NB4 (cell line): ENCODE measurements around the gene RAB40B.

ENCODE experiments used
- DNase-seq: peaks from one replicate; pipeline ENCODE4 v3.0.0; 2010; ENCODE audit warnings: low read depth
- H3K4me3 ChIP-seq: one replicate; pipeline ENCODE4 v1.5.1; 2011; ENCODE audit warnings: mild to moderate bottlenecking, low read depth, low read length, moderate library complexity
- MYC ChIP-seq: IDR thresholded peaks from 2 replicates; pipeline ENCODE4 v1.6.1; 2011; ENCODE audit warnings: low read depth, low read length
- POLR2A ChIP-seq: IDR thresholded peaks from 2 replicates; pipeline ENCODE4 v1.6.1; 2011; ENCODE audit warnings: mild to moderate bottlenecking; ENCODE audit not compliant: insufficient read length; ENCODE audit errors: extremely low read depth
- TF ChIP-seq, protein P1 (sequence below): IDR thresholded peaks from 2 replicates; pipeline ENCODE4 v1.6.1; 2011; ENCODE audit warnings: low read depth, low read length
- TF ChIP-seq, protein P2 (sequence below): IDR thresholded peaks from one replicate; pipeline ENCODE4 v1.5.1; 2012; ENCODE audit warnings: low read depth, low read length

Gene RAB40B

GRCh38 chr17:82650723-82651122 is 47.8 kb downstream of the RAB40B start:
- no peak overlapping the region for H3K4me3 ChIP-seq
- TF ChIP-seq POLR2A (no peak), MYC (no peak)
- TF ChIP-seq, protein P1, sequence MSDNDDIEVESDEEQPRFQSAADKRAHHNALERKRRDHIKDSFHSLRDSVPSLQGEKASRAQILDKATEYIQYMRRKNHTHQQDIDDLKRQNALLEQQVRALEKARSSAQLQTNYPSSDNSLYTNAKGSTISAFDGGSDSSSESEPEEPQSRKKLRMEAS: no peak
- TF ChIP-seq, protein P2, sequence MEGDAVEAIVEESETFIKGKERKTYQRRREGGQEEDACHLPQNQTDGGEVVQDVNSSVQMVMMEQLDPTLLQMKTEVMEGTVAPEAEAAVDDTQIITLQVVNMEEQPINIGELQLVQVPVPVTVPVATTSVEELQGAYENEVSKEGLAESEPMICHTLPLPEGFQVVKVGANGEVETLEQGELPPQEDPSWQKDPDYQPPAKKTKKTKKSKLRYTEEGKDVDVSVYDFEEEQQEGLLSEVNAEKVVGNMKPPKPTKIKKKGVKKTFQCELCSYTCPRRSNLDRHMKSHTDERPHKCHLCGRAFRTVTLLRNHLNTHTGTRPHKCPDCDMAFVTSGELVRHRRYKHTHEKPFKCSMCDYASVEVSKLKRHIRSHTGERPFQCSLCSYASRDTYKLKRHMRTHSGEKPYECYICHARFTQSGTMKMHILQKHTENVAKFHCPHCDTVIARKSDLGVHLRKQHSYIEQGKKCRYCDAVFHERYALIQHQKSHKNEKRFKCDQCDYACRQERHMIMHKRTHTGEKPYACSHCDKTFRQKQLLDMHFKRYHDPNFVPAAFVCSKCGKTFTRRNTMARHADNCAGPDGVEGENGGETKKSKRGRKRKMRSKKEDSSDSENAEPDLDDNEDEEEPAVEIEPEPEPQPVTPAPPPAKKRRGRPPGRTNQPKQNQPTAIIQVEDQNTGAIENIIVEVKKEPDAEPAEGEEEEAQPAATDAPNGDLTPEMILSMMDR: no peak
- no peak for DNase-seq

GRCh38 chr17:82649501-82650261 is 48.8 kb downstream of the RAB40B start:
- DNase-seq: no peak
- TF ChIP-seq MYC (no peak), POLR2A (no peak)
- TF ChIP-seq, protein P1: no peak
- H3K4me3 ChIP-seq: no peak overlapping the region

- peak overlapping the region; percentile 21 for H3K4me3 ChIP-seq
- peak; percentile 48 for DNase-seq
- no peak for TF ChIP-seq POLR2A
These were observed 49.7 kb downstream of the RAB40B start for GRCh38 chr17:82648742-82649331.

DNA sequence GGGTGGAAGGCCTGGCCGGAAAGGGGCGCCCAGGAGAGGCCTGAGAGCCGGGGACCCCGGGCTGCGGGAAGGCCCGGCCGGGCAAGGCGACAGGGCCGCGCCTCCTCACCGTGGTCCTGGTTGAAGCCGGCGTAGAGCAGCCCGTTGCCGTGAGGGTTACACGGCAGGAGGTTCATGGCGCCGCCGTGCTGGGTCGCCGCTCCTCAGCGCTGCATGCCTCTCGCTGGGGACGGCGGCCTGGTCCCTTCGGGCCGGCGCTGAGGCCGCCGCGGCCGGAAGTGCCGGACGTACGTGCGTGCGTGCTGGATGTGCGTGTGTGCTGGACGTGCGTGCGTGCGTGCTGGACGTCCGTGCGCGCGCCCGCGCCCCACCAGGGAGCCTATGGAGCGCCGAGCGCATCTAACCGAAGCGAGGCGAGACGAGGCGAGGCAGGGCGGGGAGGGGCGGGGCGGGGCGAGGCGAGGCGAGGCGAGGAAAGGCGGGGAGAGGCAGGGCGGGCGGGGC is 50.3 kb downstream of the RAB40B start, which contains the start of gene WDR45B:
Gene WDR45B, minus strand, starts transcription at position 280 of the 504 bp plus-strand sequence. Its CDS starts 104 bp downstream, at position 176.
- DNase-seq: peak; percentile 96

GRCh38 chr17:82647593-82648164 is 50.8 kb downstream of the RAB40B start:
- TF ChIP-seq, protein P2: no peak
- TF ChIP-seq, protein P1: no peak
- TF ChIP-seq POLR2A (no peak), MYC (0 out of 2 replicates have a peak, but pooled peaks have one; percentile 10)
- peak; percentile 32 for DNase-seq
- H3K4me3 ChIP-seq: peak overlapping the region; percentile 86

More for the DNA sequence above, 50.3 kb downstream of the RAB40B start, which contains the start of gene WDR45B:
- TF ChIP-seq, protein P2: no peak
- TF ChIP-seq MYC (peak; percentile 89), POLR2A (peak; percentile 88)
- TF ChIP-seq, protein P1: peak; percentile 76
- peak within 1 kb of the TSS; percentile 86 for H3K4me3 ChIP-seq

DNA sequence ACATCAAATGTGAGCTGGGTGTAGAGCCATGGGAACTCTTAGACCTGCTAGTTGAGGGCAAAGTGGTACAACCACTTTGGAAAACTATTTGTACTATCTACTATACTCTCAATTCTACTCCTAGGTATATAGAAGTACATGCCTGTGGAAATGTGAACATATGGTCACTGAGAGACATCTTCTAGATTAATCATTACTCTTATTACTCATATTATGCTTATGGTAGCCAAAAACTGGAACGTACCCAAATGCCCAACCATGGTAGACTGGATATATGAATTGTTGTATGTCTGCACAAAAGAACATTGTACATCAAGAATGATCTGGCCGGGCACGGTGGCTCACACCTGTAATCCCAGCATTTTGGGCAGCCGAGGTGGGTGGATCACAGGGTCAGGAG is 53.0 kb downstream of the RAB40B start:
- DNase-seq: no peak
- TF ChIP-seq MYC (no peak), POLR2A (no peak)
- TF ChIP-seq, protein P2: no peak
- TF ChIP-seq, protein P1: no peak
- H3K4me3 ChIP-seq: no peak overlapping the region
